ENCODE data around the gene ANKAR. TPM values are rescaled to one million over a fixed set of nuclear protein-coding genes. Genes with fewer than 3 reads are reported as not detected.
"Not testable (repeated sequence)": the region's sequence is repeated elsewhere in the genome, so short reads cannot be mapped to it uniquely, and the experiment has no call there.

ANKAR gene
- total RNA-seq, 6 experiments from 2014 or later: 1.4 to 2.2 (median 1.7) TPM

GRCh38 chr2:189683348-189683747 lies 8.9 kb downstream of the ANKAR start:
- no peak for TF ChIP-seq CTCF (IDR thresholded peaks at IDR 0.05)
- no peak for DNase-seq
- Mint-ChIP-seq H3K27me3 (ENCODE audit: insufficient read depth) (no peaks in the 10 kb centered on the region), H3K4me1 (ENCODE audit: low read depth) (peaks cover 13% of the 10 kb centered on the region), H3K9me3 (peaks cover 9% of the 10 kb centered on the region; the same call in 1 of the 2 replicates), H3K4me3 (no peak overlapping the region), H3K27ac (no peak overlapping the region), H3K36me3 (ENCODE audit: low read depth) (peaks cover 17% of the 10 kb centered on the region)

- DNase-seq: no peak
- Mint-ChIP-seq H3K27ac (no peak overlapping the region), H3K36me3 (ENCODE audit: low read depth) (peaks cover 5% of the 10 kb centered on the region), H3K4me1 (ENCODE audit: low read depth) (peaks cover 13% of the 10 kb centered on the region), H3K9me3 (no peaks in the 10 kb centered on the region), H3K4me3 (no peak overlapping the region), H3K27me3 (ENCODE audit: insufficient read depth) (no peaks in the 10 kb centered on the region)
- TF ChIP-seq CTCF (IDR thresholded peaks at IDR 0.05): no peak
Measured at GRCh38 chr2:189684811-189685210, 10.3 kb downstream of the ANKAR start.

DNA sequence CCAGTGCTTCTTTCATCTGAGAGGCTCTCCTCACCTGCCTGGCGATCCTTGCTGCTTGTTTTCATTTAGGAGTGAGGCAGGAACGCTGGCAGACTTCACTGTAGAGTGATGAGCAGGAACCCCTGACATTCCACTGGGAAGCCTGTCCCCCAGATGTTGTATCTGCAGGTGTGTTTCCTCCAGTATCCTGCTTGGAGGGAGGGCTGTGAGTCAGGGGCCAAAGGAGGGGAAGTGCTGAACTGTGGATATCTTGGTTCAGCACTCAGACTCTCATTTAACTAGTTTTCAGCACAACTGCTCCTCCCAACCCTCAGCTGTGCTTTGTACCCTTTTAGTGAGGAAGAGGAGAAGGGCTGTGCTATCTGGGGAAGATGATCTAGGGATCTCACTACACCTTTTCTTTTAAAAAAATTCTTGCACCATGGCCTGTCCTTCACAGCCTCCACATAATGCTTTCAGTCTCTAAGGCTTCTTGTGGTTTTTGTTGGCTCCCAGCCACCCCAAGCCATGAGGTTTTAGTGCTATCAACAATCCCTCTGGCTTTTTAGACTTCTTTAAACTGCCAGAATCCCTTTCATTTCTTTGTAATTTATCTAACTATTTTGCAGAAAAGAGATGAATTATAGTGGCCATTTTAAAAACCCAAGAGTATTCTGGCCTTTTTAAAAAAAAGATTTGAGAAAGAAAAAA lies 11.2 kb downstream of the ANKAR start:
- Mint-ChIP-seq H3K27ac (no peak overlapping the region), H3K27me3 (ENCODE audit: insufficient read depth) (no peaks in the 10 kb centered on the region), H3K4me1 (ENCODE audit: low read depth) (peaks cover 13% of the 10 kb centered on the region), H3K4me3 (no peak overlapping the region), H3K9me3 (no peaks in the 10 kb centered on the region), H3K36me3 (ENCODE audit: low read depth) (no peaks in the 10 kb centered on the region)
- TF ChIP-seq CTCF (IDR thresholded peaks at IDR 0.05): no peak
- DNase-seq: peak; percentile 25

GRCh38 chr2:189687796-189688195 lies 13.3 kb downstream of the ANKAR start:
- H3K4me3 Mint-ChIP-seq; H3K36me3 Mint-ChIP-seq (ENCODE audit: low read depth); H3K27ac Mint-ChIP-seq; DNase-seq; H3K27me3 Mint-ChIP-seq (ENCODE audit: insufficient read depth); H3K9me3 Mint-ChIP-seq: not testable (repeated sequence)
- peaks cover 13% of the 10 kb centered on the region for H3K4me1 Mint-ChIP-seq (ENCODE audit: low read depth)

DNA sequence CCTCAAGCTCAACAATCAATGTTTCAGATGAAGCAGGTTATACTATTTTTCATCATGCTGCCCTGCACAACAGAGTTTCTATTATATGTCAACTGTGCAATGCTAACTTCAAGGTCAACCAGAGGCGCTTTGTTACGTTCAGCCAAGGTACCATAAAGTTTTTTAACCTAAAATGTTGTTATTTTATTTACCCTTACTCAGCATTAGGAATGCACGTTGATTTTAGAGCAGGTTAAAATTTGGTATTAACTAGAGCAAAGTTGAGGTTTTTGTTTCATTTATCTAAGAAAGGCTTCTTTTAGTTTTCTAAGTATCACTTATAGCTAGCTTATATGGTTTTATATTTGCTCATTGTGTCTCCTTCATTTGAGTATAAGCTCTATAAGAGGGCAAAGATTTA lies 21.8 kb downstream of the ANKAR start:
- Mint-ChIP-seq H3K27ac (no peak overlapping the region), H3K4me1 (ENCODE audit: low read depth) (no peaks in the 10 kb centered on the region), H3K36me3 (ENCODE audit: low read depth) (no peaks in the 10 kb centered on the region), H3K9me3 (no peaks in the 10 kb centered on the region), H3K4me3 (no peak overlapping the region), H3K27me3 (ENCODE audit: insufficient read depth) (no peaks in the 10 kb centered on the region)
- no peak for DNase-seq
- TF ChIP-seq CTCF (IDR thresholded peaks at IDR 0.05): no peak

DNA sequence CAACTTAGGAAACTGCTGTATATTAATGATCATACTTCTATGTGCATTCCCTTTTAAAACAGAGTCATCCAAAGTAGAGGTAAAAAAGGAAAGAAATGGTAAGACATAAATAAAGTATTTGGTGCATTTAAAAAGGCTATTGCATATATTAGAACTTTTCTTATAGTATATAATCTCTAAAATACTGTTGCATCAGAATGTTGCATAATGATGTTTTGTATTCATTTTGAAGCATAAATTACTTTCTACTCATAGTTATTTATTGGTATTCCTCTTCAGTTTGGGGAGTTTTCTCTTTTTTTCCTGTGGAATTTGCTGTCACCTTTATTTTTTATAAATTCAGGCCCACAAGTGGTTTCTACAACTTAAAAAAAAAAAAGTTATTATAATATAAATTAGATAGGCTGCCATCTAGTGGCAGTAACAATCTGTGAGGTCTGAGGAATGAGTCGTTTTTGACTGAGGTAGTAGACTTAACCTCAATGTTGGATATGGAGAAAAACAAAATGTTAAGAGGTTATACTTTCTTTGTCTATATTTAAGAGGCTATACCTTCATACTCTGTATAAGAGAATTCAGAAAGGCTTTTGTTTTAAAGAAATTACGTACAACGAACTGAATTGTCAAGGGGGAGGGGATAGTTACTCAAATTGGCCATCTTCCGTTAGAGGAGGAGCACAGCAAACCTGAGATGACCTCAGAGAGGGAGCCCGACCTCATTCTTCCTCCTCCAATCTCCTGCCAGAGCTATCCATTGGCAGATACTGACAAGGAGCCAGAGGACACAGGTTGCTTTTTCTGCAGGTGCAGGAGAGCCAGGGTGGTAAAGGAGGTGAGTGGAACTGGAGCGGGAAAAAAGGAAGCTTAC lies 23.8 kb downstream of the ANKAR start:
- TF ChIP-seq CTCF (IDR thresholded peaks at IDR 0.05): peak; percentile 88
- Mint-ChIP-seq H3K4me3 (no peak overlapping the region), H3K9me3 (no peaks in the 10 kb centered on the region), H3K36me3 (ENCODE audit: low read depth) (no peaks in the 10 kb centered on the region), H3K27me3 (ENCODE audit: insufficient read depth) (no peaks in the 10 kb centered on the region), H3K27ac (no peak overlapping the region), H3K4me1 (ENCODE audit: low read depth) (no peaks in the 10 kb centered on the region)
- peak; percentile 51 for DNase-seq

Measured in HFFc6 (cell line).